NCI-H460 (cell line): ENCODE results near the gene FAM174C. TPM values are rescaled to one million over a fixed set of nuclear protein-coding genes. Genes with fewer than 3 reads are reported as not detected.
"Not testable (repeated sequence)": the region's sequence is repeated elsewhere in the genome, so short reads cannot be mapped to it uniquely, and the experiment has no call there.

ENCODE experiments used
- DNase-seq: peaks from one replicate; pipeline ENCODE4 v3.0.0-alpha.2; 2016; ENCODE audit warnings: low read depth; ENCODE audit errors: extremely low read depth
- total RNA-seq: library from RNA; depleted of rRNA; stranded (reverse); fragments of >200 nt; shearing (Covaris generic); gene quantifications from 2 replicates; pipeline ENCODE4 v1.2.3, GENCODE V29; 2014; rRNA removed

The FAM174C gene
- total RNA-seq, 1 experiment from 2014 or later, result 42.7 TPM

DNA sequence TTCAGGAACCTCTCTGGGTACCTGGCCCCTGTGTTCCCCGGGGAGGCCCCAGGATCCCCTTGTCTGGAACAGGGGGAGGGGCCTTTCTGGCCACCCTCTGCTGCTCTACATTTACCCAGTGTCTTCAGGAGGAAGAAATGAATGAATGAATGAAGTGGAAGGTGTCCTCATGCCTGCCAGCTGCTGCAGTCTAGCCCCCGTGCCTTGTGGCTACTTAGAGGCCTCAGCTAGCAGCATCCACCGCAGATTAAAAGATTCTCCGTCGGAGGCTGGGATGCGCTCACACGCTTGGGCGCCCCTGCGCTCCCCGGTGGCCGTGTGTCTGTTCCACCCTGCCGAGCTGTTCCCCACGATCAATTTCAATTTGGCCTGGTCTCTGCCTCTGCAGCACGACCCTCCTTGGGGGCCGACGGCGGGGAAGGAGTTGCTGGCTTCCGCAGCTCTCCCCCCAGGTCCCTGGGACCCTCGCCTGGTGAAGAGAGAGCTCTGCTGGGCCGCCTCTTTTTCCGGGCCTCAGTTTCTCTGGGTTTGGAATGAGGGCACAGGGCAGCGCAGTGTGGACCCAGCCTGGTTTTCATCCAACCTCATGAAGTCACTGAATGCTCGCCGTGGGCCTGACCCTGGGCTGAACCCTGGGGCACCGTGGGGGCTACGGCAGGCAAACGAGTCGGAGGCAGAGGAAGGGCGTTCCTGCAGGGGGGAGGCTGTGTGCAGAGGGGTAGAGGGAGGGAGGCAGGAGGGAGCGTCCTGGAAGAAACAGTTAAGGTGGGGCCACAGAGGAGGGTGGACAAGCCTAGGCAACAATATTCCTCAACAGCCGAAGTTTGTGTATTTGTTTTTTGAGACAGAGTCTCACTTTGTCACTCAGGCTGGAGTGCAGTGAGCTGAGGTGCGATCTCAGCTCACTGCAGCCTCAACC is 38.6 kb downstream of the FAM174C start:
- no peak for DNase-seq

GRCh38 chr19:1315470-1316166 is 40.3 kb downstream of the FAM174C start:
- DNase-seq, result peak; percentile 21

DNA sequence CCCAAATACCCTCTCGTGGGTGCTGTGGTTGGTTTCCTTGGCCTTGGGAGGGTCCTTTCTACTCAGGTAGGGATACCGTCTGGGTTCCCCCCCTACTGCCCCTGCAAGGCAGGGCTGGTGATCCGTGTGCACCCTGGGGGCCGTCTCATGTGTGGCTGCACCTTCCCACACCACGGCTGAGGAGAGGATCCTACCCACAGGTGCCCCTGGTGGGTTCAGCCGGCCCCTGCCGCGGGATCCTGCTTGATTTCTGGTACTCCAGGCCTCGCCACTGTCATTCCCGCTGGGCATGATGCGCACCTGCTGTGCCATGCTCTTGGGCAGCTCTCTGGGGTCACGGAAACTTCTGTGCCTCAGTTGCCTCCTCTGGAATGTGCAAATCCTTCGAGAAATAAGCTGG is 41.1 kb downstream of the FAM174C start:
- DNase-seq, result no peak

DNA sequence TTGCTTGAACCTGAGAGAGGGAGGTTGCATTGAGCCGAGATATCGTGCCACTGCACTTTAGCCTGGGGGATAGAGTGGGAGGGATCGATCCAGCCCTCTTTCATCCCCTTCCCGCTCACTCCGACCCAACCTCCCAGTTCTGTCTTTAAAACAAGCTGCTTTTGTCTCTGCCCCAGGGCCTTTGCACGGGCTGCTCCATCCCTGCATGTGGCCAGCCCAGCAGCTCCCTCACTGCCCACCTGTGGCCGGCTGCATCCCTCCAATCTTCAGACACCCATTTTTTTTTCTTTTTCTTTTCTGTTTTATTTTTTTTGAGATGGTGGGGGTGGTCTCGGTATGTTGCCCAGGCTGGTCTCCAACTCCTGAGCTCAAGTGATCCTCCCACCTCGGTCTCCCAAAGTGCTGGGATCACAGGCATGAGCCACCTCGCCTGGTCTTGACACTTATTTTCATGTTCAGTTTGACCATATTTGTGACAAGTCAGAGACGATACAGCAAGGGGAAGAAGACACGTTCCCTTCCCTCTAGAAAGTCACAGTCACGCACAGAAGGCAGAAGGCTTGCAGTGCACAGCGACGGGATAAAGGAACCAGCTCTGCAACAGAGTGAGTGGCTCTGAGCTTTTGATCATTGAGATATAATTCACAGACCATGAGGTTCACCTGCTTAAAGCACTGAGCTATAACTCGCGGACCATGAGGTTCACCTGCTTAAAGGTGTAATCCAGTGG is 42.1 kb downstream of the FAM174C start:
- DNase-seq, result no peak

DNA sequence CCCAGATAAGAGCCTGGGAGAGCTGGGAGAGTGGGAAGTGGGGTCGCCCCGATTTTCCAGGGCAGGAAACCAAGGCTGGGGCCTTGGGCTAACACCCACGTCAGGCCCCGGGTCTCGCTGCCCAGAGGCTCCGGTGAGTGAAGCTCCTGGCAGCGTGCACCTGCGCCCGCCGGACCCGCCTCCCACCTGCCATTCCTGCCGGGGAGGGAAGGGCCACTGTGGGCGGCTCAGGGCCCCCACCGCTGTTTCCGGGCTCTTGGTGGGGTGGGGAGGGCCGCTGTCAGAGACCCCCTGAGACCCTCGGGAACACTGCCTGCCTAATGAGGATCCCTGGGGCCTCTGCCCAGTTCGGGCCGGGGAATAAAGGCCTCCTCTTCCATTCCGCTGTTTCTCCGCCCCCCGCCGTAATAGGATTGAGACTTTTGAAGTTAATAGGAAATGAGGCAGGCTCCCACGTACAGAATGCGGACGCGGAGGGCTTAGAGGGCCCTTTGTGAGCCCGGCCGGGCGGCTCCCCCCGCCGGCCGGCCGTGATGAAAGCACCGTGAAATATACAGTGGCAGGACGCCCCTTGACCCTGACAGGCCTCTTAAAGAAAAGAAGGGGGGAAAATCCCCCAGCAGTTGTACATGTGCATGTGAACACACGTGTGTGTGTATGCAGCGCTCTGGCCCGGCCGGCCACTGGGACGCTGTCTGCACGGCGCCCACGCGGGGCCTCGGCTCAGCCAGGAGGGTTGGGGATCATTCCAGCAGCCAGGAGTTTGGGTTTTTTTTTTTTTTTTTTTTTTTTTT is 43.5 kb downstream of the FAM174C start:
- no peak for DNase-seq

- DNase-seq, result not testable (repeated sequence)
Measured at GRCh38 chr19:1320282-1320650, 44.9 kb downstream of the FAM174C start.

DNA sequence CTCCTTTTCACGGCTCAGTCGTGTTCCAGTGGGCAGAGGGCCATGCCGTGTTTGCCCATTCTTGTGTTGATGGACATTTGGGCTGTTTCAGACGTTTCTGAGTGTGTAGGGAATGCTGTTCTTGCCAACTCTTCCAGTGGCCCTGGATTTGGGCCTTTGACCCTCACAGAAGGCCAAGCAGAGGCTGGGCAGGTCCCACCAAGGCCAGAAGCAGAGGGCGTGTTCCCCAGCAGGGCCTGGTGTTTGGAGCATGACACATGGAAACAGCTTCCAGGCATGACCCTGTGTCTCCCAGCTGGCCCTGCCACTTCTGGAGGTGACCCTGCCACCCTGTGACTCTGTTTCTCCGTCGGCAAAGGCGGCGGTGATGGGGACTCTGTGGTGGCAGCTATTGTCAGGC is 46.2 kb downstream of the FAM174C start:
- DNase-seq, result no peak

GRCh38 chr19:1322198-1322981 is 47.1 kb downstream of the FAM174C start:
- DNase-seq, result no peak

GRCh38 chr19:1324249-1324805 is 49.0 kb downstream of the FAM174C start:
- DNase-seq, result no peak

- peak; percentile 35 for DNase-seq
Measured at GRCh38 chr19:1324806-1325567, 49.7 kb downstream of the FAM174C start.

DNA sequence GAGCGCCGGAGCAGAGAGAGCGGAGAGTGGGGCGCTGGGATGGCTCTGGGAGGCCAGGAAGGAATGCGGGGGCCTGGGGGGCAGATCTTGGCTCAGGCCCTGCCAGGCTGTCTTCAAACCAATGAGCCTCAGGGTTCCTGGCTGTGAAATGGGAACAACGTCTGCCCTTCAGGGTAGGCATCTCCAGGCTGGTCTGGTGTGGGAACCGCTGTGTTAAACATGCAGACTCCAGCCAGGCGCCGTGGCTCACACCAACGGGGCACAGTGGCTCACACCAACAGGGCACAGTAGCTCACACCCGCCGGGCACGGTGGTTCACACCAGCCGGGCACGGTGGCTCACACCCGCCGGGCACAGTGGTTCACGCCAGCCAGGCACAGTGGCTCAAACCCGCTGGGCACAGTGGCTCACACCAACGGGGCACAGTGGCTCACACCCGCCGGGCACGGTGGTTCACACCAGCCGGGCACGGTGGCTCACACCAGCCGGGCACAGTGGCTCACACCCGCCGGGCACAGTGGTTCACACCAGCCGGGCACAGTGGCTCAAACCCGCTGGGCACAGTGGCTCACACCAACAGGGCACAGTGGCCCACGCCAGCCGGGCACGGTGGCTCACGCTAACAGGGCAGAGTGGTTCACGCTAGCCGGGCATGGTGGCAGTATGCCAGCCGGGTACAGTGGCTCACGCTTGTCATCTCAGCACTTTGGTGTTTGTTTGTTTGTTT is 50.4 kb downstream of the FAM174C start:
- DNase-seq, result no peak

GRCh38 chr19:1327125-1327524 is 51.8 kb downstream of the FAM174C start:
- DNase-seq, result no peak

Other genes with a start within 250 kb of the FAM174C start
- gene CNN2, start 248.9 kb upstream of the FAM174C start, total RNA-seq, result 22.2 and 27.5 TPM in 2 replicates
- gene ABCA7, start 235.4 kb upstream of the FAM174C start, total RNA-seq, result 14.0 and 20.0 TPM in 2 replicates
- 0.92 and 2.5 TPM in 2 replicates for gene ARHGAP45, start 208.4 kb upstream of the FAM174C start, total RNA-seq
- 102 and 108 TPM in 2 replicates for gene POLR2E, start 180.2 kb upstream of the FAM174C start, total RNA-seq
- 219 and 260 TPM in 2 replicates for gene GPX4, start 171.5 kb upstream of the FAM174C start, total RNA-seq
- 27.7 and 28.0 TPM in 2 replicates for gene SBNO2, start 101.3 kb upstream of the FAM174C start, total RNA-seq
- 25.5 and 28.7 TPM in 2 replicates for gene STK11, start 69.8 kb upstream of the FAM174C start, total RNA-seq
- gene CBARP, start 37.5 kb upstream of the FAM174C start, total RNA-seq, result 1.8 and 3.1 TPM in 2 replicates
- 37.2 and 37.8 TPM in 2 replicates for gene ATP5F1D, start 33.8 kb upstream of the FAM174C start, total RNA-seq
- gene MIDN, start 26.9 kb upstream of the FAM174C start, total RNA-seq, result 16.5 and 21.4 TPM in 2 replicates
- 134 and 148 TPM in 2 replicates for gene CIRBP, start 6.2 kb upstream of the FAM174C start, total RNA-seq
- 0.62 TPM in 1 of 2 replicates, not detected in the other for gene EFNA2, start 10.3 kb downstream of the FAM174C start, total RNA-seq
- gene NDUFS7, start 108.4 kb downstream of the FAM174C start, total RNA-seq, result 52.3 and 78.2 TPM in 2 replicates
- gene GAMT, start 126.0 kb downstream of the FAM174C start, total RNA-seq, result 9.7 and 10.3 TPM in 2 replicates
- 101 and 122 TPM in 2 replicates for gene DAZAP1, start 132.1 kb downstream of the FAM174C start, total RNA-seq
- 1,189 and 1,346 TPM in 2 replicates for gene RPS15, start 162.9 kb downstream of the FAM174C start, total RNA-seq
- 0.02 TPM in 1 of 2 replicates, not detected in the other for gene APC2, start 174.6 kb downstream of the FAM174C start, total RNA-seq
- 21.0 and 28.9 TPM in 2 replicates for gene C19orf25, start 203.7 kb downstream of the FAM174C start, total RNA-seq
- gene PCSK4, start 214.8 kb downstream of the FAM174C start, total RNA-seq, result 0.79 and 2.7 TPM in 2 replicates
- gene REEP6, start 215.7 kb downstream of the FAM174C start, total RNA-seq, result 0.79 and 0.92 TPM in 2 replicates
- 0.57 and 1.0 TPM in 2 replicates for gene ADAMTSL5, start 237.5 kb downstream of the FAM174C start, total RNA-seq
- gene PLK5, start 248.5 kb downstream of the FAM174C start, total RNA-seq, result 0.05 TPM in 1 of 2 replicates, not detected in the other